SK-N-SH (cell line): Measurements from ENCODE around the gene STK4. TPM values are rescaled to one million over a fixed set of nuclear protein-coding genes. Genes with fewer than 3 reads are reported as not detected.

Source experiments
- CTCF ChIA-PET: fragments of 300-600, 350-600 bp; formaldehyde crosslinking; extraction: SDS; loops from one replicate; lab custom pipeline; 2021; lab: Yijun Ruan, JAX
- POLR2A ChIA-PET: fragments of 350-600 bp; sonication (Branson Sonifier 250); formaldehyde crosslinking; extraction: SDS; loops from one replicate; lab custom pipeline; 2020; ENCODE audit warnings: antibody characterized with exemption, inconsistent platforms; lab: Yijun Ruan, JAX
- DNase-seq: peaks from one replicate; pipeline ENCODE4 v3.0.0; 2012
- H2AFZ ChIP-seq: fragments of 200-600 bp; sonication (generic); 2 replicates; pipeline ENCODE4 v1.8.1; 2016; ENCODE audit warnings: antibody characterized with exemption, mild to moderate bottlenecking, low read depth
- H3F3A ChIP-seq: fragments of 200-600 bp; sonication (generic); replicated peaks from 2 replicates; pipeline ENCODE3; 2016; ENCODE audit warnings: antibody characterized with exemption, mild to moderate bottlenecking; ENCODE audit not compliant: insufficient read depth
- H3K27ac ChIP-seq, 2 experiments: fragments of 200-500 bp in 1 of 2; fragments of 200-600 bp in 1 of 2; sonication (Bioruptor generic) in 1 of 2; sonication (generic), shearing (Covaris generic) in 1 of 2; 2 replicates each; pipeline versions ENCODE4 v1.5.1 to v1.6.1; 2014 to 2016; ENCODE audit warnings: low read depth in 2 of 2, inconsistent platforms in 1 of 2, low read length in 1 of 2, mild to moderate bottlenecking in 1 of 2, mixed read lengths in 1 of 2
- H3K27me3 ChIP-seq: fragments of 200-600 bp; sonication (generic), shearing (Covaris generic); 2 replicates; pipeline ENCODE4 v1.6.1; 2016; ENCODE audit warnings: mixed run types; ENCODE audit not compliant: insufficient read depth
- H3K36me3 ChIP-seq, 2 experiments: fragments of 200-500 bp in 1 of 2; fragments of 200-600 bp in 1 of 2; sonication (Bioruptor generic) in 1 of 2; sonication (generic) in 1 of 2; replicated peaks in 1 of 2; 2 replicates each; pipeline versions ENCODE3 to v1.5.1; 2014 to 2016; ENCODE audit warnings: low read length in 1 of 2, mild to moderate bottlenecking in 1 of 2; ENCODE audit not compliant: insufficient read depth in 2 of 2, control insufficient read depth in 1 of 2
- H3K4me1 ChIP-seq, 2 experiments: fragments of 200-500 bp in 1 of 2; fragments of 200-600 bp in 1 of 2; sonication (Bioruptor generic) in 1 of 2; sonication (generic), shearing (Covaris generic) in 1 of 2; 2 replicates each; pipeline versions ENCODE4 v1.5.1 to v1.6.1; 2014 to 2016; ENCODE audit warnings: low read depth in 1 of 2, low read length in 1 of 2, mixed run types in 1 of 2; ENCODE audit not compliant: insufficient read depth in 2 of 2, control insufficient read depth in 1 of 2
- H3K4me2 ChIP-seq: fragments of 200-600 bp; sonication (generic), shearing (Covaris generic); 2 replicates; pipeline ENCODE4 v1.6.1; 2017; ENCODE audit warnings: mixed run types
- H3K4me3 ChIP-seq, 2 experiments: fragments of 200-500 bp in 1 of 2; fragments of 200-600 bp in 1 of 2; sonication (Bioruptor generic) in 1 of 2; sonication (generic), shearing (Covaris generic) in 1 of 2; 2 replicates each; pipeline versions ENCODE4 v1.5.1 to v1.8.1; 2014 to 2016; ENCODE audit warnings: low read depth in 2 of 2, inconsistent platforms in 1 of 2, low read length in 1 of 2, mild to moderate bottlenecking in 1 of 2, mixed read lengths in 1 of 2, moderate library complexity in 1 of 2
- H3K79me2 ChIP-seq: fragments of 200-600 bp; sonication (generic); 2 replicates; pipeline ENCODE4 v1.8.1; 2017; ENCODE audit warnings: mild to moderate bottlenecking; ENCODE audit not compliant: insufficient read depth
- H3K9ac ChIP-seq: fragments of 200-600 bp; sonication (generic); 2 replicates; pipeline ENCODE4 v1.6.1; 2017; ENCODE audit warnings: mixed run types
- H3K9me2 ChIP-seq: fragments of 200-600 bp; sonication (generic); 2 replicates; pipeline ENCODE4 v1.6.1; 2017; ENCODE audit warnings: mixed run types
- H3K9me3 ChIP-seq: fragments of 200-600 bp; sonication (generic); 2 replicates; pipeline ENCODE4 v1.6.1; 2017; ENCODE audit warnings: mixed run types, mild to moderate bottlenecking, moderate library complexity
- H4K20me1 ChIP-seq: fragments of 200-600 bp; sonication (generic); 2 replicates; pipeline ENCODE4 v1.6.1; 2017; ENCODE audit warnings: mild to moderate bottlenecking, mixed run types; ENCODE audit not compliant: insufficient read depth
- CHD2 ChIP-seq: fragments of 150-350 bp; IDR thresholded peaks from 2 replicates; pipeline ENCODE4 v1.6.1; 2018; ENCODE audit warnings: low read length; ENCODE audit not compliant: partially characterized antibody
- CTCF ChIP-seq: fragments of 200-600 bp; sonication (generic); IDR thresholded peaks from 2 replicates; pipeline ENCODE4 v1.6.1; 2017; ENCODE audit warnings: antibody characterized with exemption, mild to moderate bottlenecking, moderate library complexity
- EP300 ChIP-seq, 2 experiments: IDR thresholded peaks; 2 replicates each; pipeline versions ENCODE4 v1.4.0 to v1.6.1; 2012; ENCODE audit warnings: borderline replicate concordance in 1 of 2, low read depth in 1 of 2, low read length in 1 of 2
- EZH2phosphoT487 ChIP-seq: fragments of 200-600 bp; sonication (generic); IDR thresholded peaks from 2 replicates; pipeline ENCODE4 v1.6.1; 2017; ENCODE audit warnings: low read depth, mixed run types, mild to moderate bottlenecking, antibody characterized with exemption, moderate library complexity, borderline replicate concordance
- FOXJ3 ChIP-seq: sonication (generic); formaldehyde crosslinking; IDR thresholded peaks from 2 replicates; pipeline ENCODE4 v1.5.1; 2020; ENCODE audit warnings: mild to moderate bottlenecking, missing genetic modification reagents
- MEF2A ChIP-seq: IDR thresholded peaks from 2 replicates; pipeline ENCODE4 v1.4.0; 2012; ENCODE audit warnings: low read depth, borderline replicate concordance
- MXI1 ChIP-seq: IDR thresholded peaks from 2 replicates; pipeline ENCODE4 v1.6.1; 2012; ENCODE audit warnings: mild to moderate bottlenecking, low read depth, low read length, improper control_type of control experiment
- NRF1 ChIP-seq: IDR thresholded peaks from 2 replicates; pipeline ENCODE4 v1.6.1; 2012; ENCODE audit warnings: low read depth, mild to moderate bottlenecking, low read length
- POLR2AphosphoS5 ChIP-seq: IDR thresholded peaks from 2 replicates; pipeline ENCODE4 v1.6.1; 2012; ENCODE audit warnings: low read depth, low read length
- RCOR1 ChIP-seq: fragments of 150-350 bp; IDR thresholded peaks from 2 replicates; pipeline ENCODE4 v1.6.1; 2017; ENCODE audit warnings: antibody characterized with exemption, low read length
- RXRA ChIP-seq: IDR thresholded peaks from 2 replicates; pipeline ENCODE4 v1.4.0; 2012; ENCODE audit warnings: low read depth, mild to moderate bottlenecking, borderline replicate concordance
- SIN3A ChIP-seq: IDR thresholded peaks from 2 replicates; pipeline ENCODE4 v1.6.1; 2012; ENCODE audit warnings: low read depth, mild to moderate bottlenecking, low read length, moderate library complexity, borderline replicate concordance
- SMC3 ChIP-seq: IDR thresholded peaks from 2 replicates; pipeline ENCODE4 v1.6.1; 2012; ENCODE audit warnings: low read depth, low read length, improper control_type of control experiment
- TCF12 ChIP-seq: IDR thresholded peaks from 2 replicates; pipeline ENCODE4 v1.4.0; 2012
- TEAD4 ChIP-seq: IDR thresholded peaks from 2 replicates; pipeline ENCODE4 v1.4.0; 2012; ENCODE audit warnings: mild to moderate bottlenecking, borderline replicate concordance; ENCODE audit not compliant: insufficient read depth
- USF1 ChIP-seq: IDR thresholded peaks from 2 replicates; pipeline ENCODE4 v1.4.0; 2012; ENCODE audit warnings: low read depth, borderline replicate concordance
- YY1 ChIP-seq: IDR thresholded peaks from 2 replicates; pipeline ENCODE4 v1.4.0; 2012; ENCODE audit warnings: low read depth, mild to moderate bottlenecking
- WGBS: methylation state at CpG from one replicate; pipeline ENCODE4 v1.1.6; 2017; ENCODE audit warnings: low lambda C conversion rate; 5-methylcytosine and 5-hydroxymethylcytosine counted together
- polyA plus RNA-seq, 3 experiments: library from polyadenylated mRNA; depleted of rRNA; stranded (reverse); fragments of >200 nt; gene quantifications; 2 replicates each; pipeline ENCODE4 v1.2.3, GENCODE V29; 2012

STK4 gene
- polyA plus RNA-seq, 1 of the 3 experiments (the other 2 are of a cell fraction) = 11.4 TPM

- no peak overlapping the region for H2AFZ ChIP-seq
- no peak overlapping the region for H3K27ac ChIP-seq
- H3K27me3 ChIP-seq = no peaks in the 10 kb centered on the region
- no peak overlapping the region for H3K4me2 ChIP-seq
- peaks cover 7 to 47% of the 10 kb centered on the region in 2 experiments for H3K36me3 ChIP-seq
- H3K4me1 ChIP-seq = no peaks in the 10 kb centered on the region
- DNase-seq = no peak
- no peaks in the 10 kb centered on the region for H4K20me1 ChIP-seq
- no peak overlapping the region for H3K4me3 ChIP-seq
- no peaks in the 10 kb centered on the region for H3K9me2 ChIP-seq
- 87% methylated on average over 2 of the region's 2 CpGs for WGBS
- no peaks in the 10 kb centered on the region for H3K9me3 ChIP-seq
- no peak for TF ChIP-seq MEF2A
- no peak for TF ChIP-seq SMC3
- no peak for TF ChIP-seq FOXJ3 (CRISPR knock-in tag)
- TF ChIP-seq MXI1 = no peak
- TF ChIP-seq TEAD4 = no peak
- no peak for TF ChIP-seq USF1
- TF ChIP-seq YY1 = no peak
- TF ChIP-seq POLR2AphosphoS5 = no peak
- TF ChIP-seq SIN3A = no peak
- no peak for TF ChIP-seq CHD2
- TF ChIP-seq, all 33 proteins: peak for 0
- H3K9ac ChIP-seq = no peak overlapping the region
- ChIA-PET POLR2A (no interaction called here), CTCF (interaction anchor here (0.7 to 1.3 kb wide), 3 partner anchors 17 to 169 kb away, joined by 3 to 4 read pairs (median 3); no protein-coding TSS in a partner anchor)
- H3F3A ChIP-seq = no peaks in the 10 kb centered on the region
- H3K79me2 ChIP-seq = no peaks in the 10 kb centered on the region
These were observed 48.9 kb upstream of the STK4 start for GRCh38 chr20:44917399-44917798.

- Histone ChIP-seq H3K9me2 (no peaks in the 10 kb centered on the region), H3K4me3 (no peak overlapping the region)
- WGBS = 94% methylated on average over 3 of the region's 3 CpGs
These were observed 48.0 kb upstream of the STK4 start for GRCh38 chr20:44918342-44918741.

More at GRCh38 chr20:44918342-44918741, 48.0 kb upstream of the STK4 start:
- H3K9ac ChIP-seq = no peak overlapping the region
- H3K27ac ChIP-seq = no peak overlapping the region
- TF ChIP-seq RCOR1 (no peak), CTCF (no peak), TEAD4 (no peak), POLR2AphosphoS5 (no peak), EZH2phosphoT487 (no peak), NRF1 (no peak), RXRA (no peak), EP300 (IDR thresholded peaks at IDR 0.05; ENCODE audit: borderline replicate concordance in 1 of 2, low read depth in 1 of 2, low read length in 1 of 2) (no peak), TCF12 (no peak)
- H3K27me3 ChIP-seq = no peaks in the 10 kb centered on the region
- CTCF ChIA-PET = interaction anchor here (0.9 to 1.3 kb wide), 3 partner anchors 23 to 170 kb away, joined by 3 to 4 read pairs (median 3); no protein-coding TSS in a partner anchor
- H3K4me2 ChIP-seq = no peak overlapping the region
- no peaks in the 10 kb centered on the region for H3K79me2 ChIP-seq
- POLR2A ChIA-PET = interaction anchor here (0.6 to 0.9 kb wide), 2 partner anchors 9 to 14 kb away, joined by 3 to 4 read pairs; no protein-coding TSS in a partner anchor
- DNase-seq = no peak
- H3K4me1 ChIP-seq = no peaks in the 10 kb centered on the region
- no peaks in the 10 kb centered on the region for H3F3A ChIP-seq
- no peaks in the 10 kb centered on the region for H3K9me3 ChIP-seq
- peaks cover 7 to 44% of the 10 kb centered on the region in 2 experiments for H3K36me3 ChIP-seq
- H4K20me1 ChIP-seq = no peaks in the 10 kb centered on the region
- no peak overlapping the region for H2AFZ ChIP-seq
